GM23248 (cell line): ENCODE data around the gene BLTP2. TPM values are rescaled to one million over a fixed set of nuclear protein-coding genes. Genes with fewer than 3 reads are reported as not detected.

Source experiments
- DNase-seq: peaks from one replicate; pipeline ENCODE4 v3.0.0-alpha.2; 2015
- H2AFZ ChIP-seq: fragments of 200-600 bp; sonication (generic); 2 replicates; pipeline ENCODE4 v1.6.1; 2016; ENCODE audit warnings: antibody characterized with exemption
- H3F3A ChIP-seq: fragments of 200-600 bp; sonication (generic); 2 replicates; pipeline ENCODE4 v1.6.1; 2016; ENCODE audit warnings: mild to moderate bottlenecking, antibody characterized with exemption, mixed run types; ENCODE audit not compliant: insufficient read depth
- H3K27ac ChIP-seq: fragments of 200-600 bp; sonication (generic); 2 replicates; pipeline ENCODE4 v1.5.1; 2016; ENCODE audit warnings: mild to moderate bottlenecking
- H3K27me3 ChIP-seq: fragments of 200-600 bp; sonication (generic); replicated peaks from 2 replicates; pipeline ENCODE4 v1.6.1; 2016; ENCODE audit warnings: mild to moderate bottlenecking; ENCODE audit not compliant: insufficient read depth
- H3K36me3 ChIP-seq: fragments of 200-600 bp; sonication (generic); 2 replicates; pipeline ENCODE4 v1.6.1; 2016; ENCODE audit warnings: low read depth, mild to moderate bottlenecking
- H3K4me1 ChIP-seq: fragments of 200-600 bp; sonication (generic); 2 replicates; pipeline ENCODE4 v1.6.1; 2016; ENCODE audit warnings: mild to moderate bottlenecking; ENCODE audit not compliant: insufficient read depth
- H3K4me2 ChIP-seq: fragments of 200-600 bp; sonication (generic); one replicate; pipeline ENCODE4 v1.6.1; 2016; ENCODE audit warnings: mild to moderate bottlenecking; ENCODE audit not compliant: unreplicated experiment
- H3K4me3 ChIP-seq: fragments of 200-600 bp; sonication (generic); 2 replicates; pipeline ENCODE4 v1.5.1; 2016; ENCODE audit warnings: mild to moderate bottlenecking
- H3K79me2 ChIP-seq: fragments of 200-600 bp; sonication (generic); 2 replicates; pipeline ENCODE4 v1.6.1; 2016; ENCODE audit warnings: mild to moderate bottlenecking; ENCODE audit not compliant: insufficient read depth
- H3K9ac ChIP-seq: fragments of 200-600 bp; sonication (generic); 2 replicates; pipeline ENCODE4 v1.6.1; 2016; ENCODE audit warnings: mild to moderate bottlenecking
- H3K9me2 ChIP-seq: fragments of 200-600 bp; sonication (generic); 2 replicates; pipeline ENCODE4 v1.6.1; 2016; ENCODE audit warnings: mixed run types, mild to moderate bottlenecking, moderate library complexity; ENCODE audit not compliant: insufficient read depth
- H3K9me3 ChIP-seq: fragments of 200-600 bp; sonication (generic); one replicate; pipeline ENCODE4 v1.6.1; 2017; ENCODE audit warnings: low read depth
- H4K20me1 ChIP-seq: fragments of 200-600 bp; sonication (generic); 2 replicates; pipeline ENCODE4 v1.6.0; 2016; ENCODE audit not compliant: insufficient read depth
- EZH2 ChIP-seq: fragments of 200-600 bp; sonication (generic); IDR thresholded peaks from 2 replicates; pipeline ENCODE4 v1.6.1; 2018; ENCODE audit warnings: antibody characterized with exemption, mild to moderate bottlenecking; ENCODE audit not compliant: insufficient read depth, poor library complexity, severe bottlenecking
- EZH2phosphoT487 ChIP-seq: fragments of 200-600 bp; sonication (generic); IDR thresholded peaks from 2 replicates; pipeline ENCODE4 v1.6.1; 2018; ENCODE audit warnings: antibody characterized with exemption, moderate library complexity, mild to moderate bottlenecking, low read depth; ENCODE audit not compliant: insufficient read depth
- WGBS, 2 experiments: methylation state at CpG; one replicate each; pipeline ENCODE4 v1.1.6; 2015 to 2017; ENCODE audit warnings: low lambda C conversion rate in 2 of 2, low coverage in 1 of 2; ENCODE audit errors: missing lambda C conversion rate in 2 of 2; 5-methylcytosine and 5-hydroxymethylcytosine counted together
- in situ Hi-C: fragments of 300-500 bp; cut with MboI; formaldehyde crosslinking; loops from 2 replicates; pipeline ENCODE4 v1.15.0; 2020
- polyA plus RNA-seq: library from polyadenylated mRNA; unstranded; fragments of >200 nt; fragmentation: Nextera tagmentation; extraction: Ambion mirVana; gene quantifications from 2 replicates; pipeline ENCODE4 v1.2.1, GENCODE V29; 2016
- total RNA-seq: library from RNA; depleted of rRNA; stranded (reverse); fragments of >200 nt; shearing (Covaris generic); gene quantifications from 2 replicates; pipeline ENCODE4 v1.2.3, GENCODE V29; 2014

Gene BLTP2
- total and polyA plus RNA-seq, 2 experiments from 2014 or later, result 49.8 to 145 TPM

GRCh38 chr17:28634206-28634865 is 10.6 kb downstream of the BLTP2 start:
- WGBS, 2 experiments, result 93 to 94% methylated on average over 14 of the region's 14 CpGs
- Histone ChIP-seq H3K9me2 (no peaks in the 10 kb centered on the region), H3F3A (no peaks in the 10 kb centered on the region), H3K4me1 (no peaks in the 10 kb centered on the region), H3K27me3 (no peaks in the 10 kb centered on the region), H3K4me3 (no peak overlapping the region), H3K9ac (no peak overlapping the region), H4K20me1 (no peaks in the 10 kb centered on the region), H3K4me2 (no peak overlapping the region), H2AFZ (no peak overlapping the region), H3K9me3 (no peaks in the 10 kb centered on the region), H3K27ac (no peak overlapping the region), H3K36me3 (peaks cover 60% of the 10 kb centered on the region), H3K79me2 (peaks cover 62% of the 10 kb centered on the region)
- in situ Hi-C loops, result no loop called here
- no peak for DNase-seq
- no peak for TF ChIP-seq EZH2
- TF ChIP-seq EZH2phosphoT487, result no peak

GRCh38 chr17:28626818-28627217 is 18.1 kb downstream of the BLTP2 start:
- 78 to 86% methylated on average over 4 of the region's 4 CpGs for WGBS, 2 experiments
- Histone ChIP-seq H3K79me2 (no peaks in the 10 kb centered on the region), H3K4me2 (no peak overlapping the region), H3K27me3 (no peaks in the 10 kb centered on the region), H3K36me3 (peaks cover 54% of the 10 kb centered on the region), H2AFZ (no peak overlapping the region), H3K27ac (no peak overlapping the region), H3K9me3 (no peaks in the 10 kb centered on the region), H3K9me2 (no peaks in the 10 kb centered on the region), H3F3A (no peaks in the 10 kb centered on the region), H4K20me1 (no peaks in the 10 kb centered on the region), H3K9ac (no peak overlapping the region), H3K4me3 (no peak overlapping the region), H3K4me1 (no peaks in the 10 kb centered on the region)
- no peak for DNase-seq
- in situ Hi-C loops, result no loop called here
- TF ChIP-seq EZH2, result no peak
- TF ChIP-seq EZH2phosphoT487, result no peak

- Histone ChIP-seq H3K9me2 (no peaks in the 10 kb centered on the region), H3K4me2 (no peak overlapping the region), H3K27me3 (no peaks in the 10 kb centered on the region), H3K27ac (no peak overlapping the region), H3K36me3 (peaks cover 61% of the 10 kb centered on the region), H3K9ac (no peak overlapping the region), H3K79me2 (no peaks in the 10 kb centered on the region), H3K4me3 (no peak overlapping the region), H4K20me1 (no peaks in the 10 kb centered on the region), H2AFZ (no peak overlapping the region), H3K9me3 (no peaks in the 10 kb centered on the region), H3K4me1 (no peaks in the 10 kb centered on the region), H3F3A (no peaks in the 10 kb centered on the region)
- no peak for TF ChIP-seq EZH2phosphoT487
- TF ChIP-seq EZH2, result no peak
- 89 to 95% methylated on average over 2 of the region's 2 CpGs for WGBS, 2 experiments
- in situ Hi-C loops, result no loop called here
- no peak for DNase-seq
Measured at GRCh38 chr17:28624148-28624547, 20.8 kb downstream of the BLTP2 start.

DNA sequence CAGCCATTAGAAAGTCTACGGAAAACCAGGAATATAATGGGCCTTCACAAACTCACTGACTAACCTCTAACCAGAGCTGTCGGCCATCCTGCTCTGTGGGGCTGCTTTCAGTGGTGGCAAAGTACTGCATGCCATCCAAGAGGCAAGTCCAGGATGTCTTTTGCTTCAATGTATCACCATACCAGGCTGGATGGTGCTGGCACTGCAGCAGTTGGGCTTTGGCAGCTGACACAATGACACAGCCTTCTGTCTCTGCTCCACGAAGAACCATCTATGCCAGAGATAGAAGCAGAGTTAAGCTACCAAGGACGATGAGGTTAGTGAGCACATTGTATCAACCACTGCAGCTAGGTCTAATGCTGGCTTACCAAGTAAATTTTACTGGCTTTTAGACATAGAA is 21.3 kb downstream of the BLTP2 start:
- H3K4me3 ChIP-seq, result no peak overlapping the region

More for the DNA sequence above, 21.3 kb downstream of the BLTP2 start:
- Histone ChIP-seq H3K9ac (no peak overlapping the region), H4K20me1 (no peaks in the 10 kb centered on the region), H2AFZ (no peak overlapping the region), H3K4me1 (no peaks in the 10 kb centered on the region), H3K9me2 (no peaks in the 10 kb centered on the region), H3F3A (no peaks in the 10 kb centered on the region), H3K79me2 (no peaks in the 10 kb centered on the region), H3K9me3 (no peaks in the 10 kb centered on the region), H3K4me2 (no peak overlapping the region), H3K36me3 (peaks cover 66% of the 10 kb centered on the region), H3K27me3 (no peaks in the 10 kb centered on the region), H3K27ac (no peak overlapping the region)
- 78 to 81% methylated on average over 4 of the region's 4 CpGs for WGBS, 2 experiments
- in situ Hi-C loops, result no loop called here
- DNase-seq, result no peak
- no peak for TF ChIP-seq EZH2
- no peak for TF ChIP-seq EZH2phosphoT487
